NCI-H526 (cell line): ENCODE data around the gene HOXB6.

Experiments used
- DNase-seq, 2 experiments: peaks; one replicate each; lab custom pipeline; 2025; lab: John Stamatoyannopoulos, UW

The HOXB6 gene

DNA sequence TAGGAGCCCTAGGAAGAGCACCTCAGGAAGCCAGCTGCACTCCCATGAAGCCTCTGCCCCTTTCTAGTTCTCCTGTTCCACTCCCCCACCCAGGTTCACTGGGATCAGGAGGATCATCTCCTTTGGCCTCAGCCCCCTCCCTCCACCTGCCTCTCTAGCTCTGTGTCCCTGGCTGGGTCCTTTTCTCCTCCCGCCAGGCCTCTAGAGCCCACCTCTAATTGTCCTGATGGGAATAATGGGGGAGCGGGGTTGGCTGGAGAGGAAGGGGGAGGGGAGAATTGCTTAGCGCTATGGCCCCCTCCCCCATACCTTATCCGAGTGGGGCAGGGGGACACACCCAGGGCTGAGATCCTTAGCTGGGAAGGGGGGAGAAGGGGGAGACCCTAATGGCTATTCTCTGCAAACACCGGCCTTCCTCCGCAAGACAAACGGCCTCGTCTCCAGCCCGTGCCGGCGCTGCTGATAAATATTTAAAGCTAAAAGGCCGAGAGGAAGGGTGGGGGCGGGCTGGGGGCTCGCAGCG is 5.0 kb upstream of the HOXB6 start:
- DNase-seq = no peak

DNA sequence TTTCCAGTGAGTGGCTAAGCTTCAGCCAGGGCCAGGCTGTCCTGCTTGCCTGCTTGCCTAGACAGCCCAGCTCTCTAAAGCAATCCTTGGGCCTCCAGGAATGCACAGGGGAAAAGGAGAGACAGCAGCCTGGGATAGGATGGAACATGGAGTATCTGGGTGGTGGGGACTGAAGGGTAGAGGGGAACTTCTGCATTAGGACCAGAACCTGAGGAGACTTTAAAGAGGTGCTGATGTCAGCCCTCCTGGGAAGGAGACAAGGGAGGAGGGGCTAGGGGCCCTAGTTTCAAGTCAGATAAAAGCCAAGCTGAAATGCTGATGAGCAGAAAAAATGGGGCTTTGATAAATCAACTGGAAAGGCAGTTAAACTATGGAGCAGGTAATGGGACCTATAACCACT is 4.2 kb upstream of the HOXB6 start:
- DNase-seq = peak in 1 of 2 experiments; percentile 21

DNA sequence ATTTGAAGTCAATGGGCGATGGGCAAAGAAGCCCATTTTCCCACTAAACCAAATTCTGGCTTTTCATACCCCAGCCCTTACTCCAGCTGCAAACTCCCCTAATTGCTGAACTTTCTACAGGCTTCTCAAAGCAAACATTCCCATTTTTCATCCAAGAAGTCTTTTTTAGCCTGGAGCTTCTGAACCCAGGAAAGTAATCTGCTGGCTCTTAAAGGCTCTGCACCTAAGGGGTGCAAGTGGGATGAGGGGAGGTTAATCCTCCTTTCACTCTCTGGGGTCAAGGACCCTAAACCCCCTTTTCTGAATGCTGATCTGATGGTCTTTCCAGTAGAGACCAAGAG is 3.7 kb upstream of the HOXB6 start:
- DNase-seq = no peak

DNA sequence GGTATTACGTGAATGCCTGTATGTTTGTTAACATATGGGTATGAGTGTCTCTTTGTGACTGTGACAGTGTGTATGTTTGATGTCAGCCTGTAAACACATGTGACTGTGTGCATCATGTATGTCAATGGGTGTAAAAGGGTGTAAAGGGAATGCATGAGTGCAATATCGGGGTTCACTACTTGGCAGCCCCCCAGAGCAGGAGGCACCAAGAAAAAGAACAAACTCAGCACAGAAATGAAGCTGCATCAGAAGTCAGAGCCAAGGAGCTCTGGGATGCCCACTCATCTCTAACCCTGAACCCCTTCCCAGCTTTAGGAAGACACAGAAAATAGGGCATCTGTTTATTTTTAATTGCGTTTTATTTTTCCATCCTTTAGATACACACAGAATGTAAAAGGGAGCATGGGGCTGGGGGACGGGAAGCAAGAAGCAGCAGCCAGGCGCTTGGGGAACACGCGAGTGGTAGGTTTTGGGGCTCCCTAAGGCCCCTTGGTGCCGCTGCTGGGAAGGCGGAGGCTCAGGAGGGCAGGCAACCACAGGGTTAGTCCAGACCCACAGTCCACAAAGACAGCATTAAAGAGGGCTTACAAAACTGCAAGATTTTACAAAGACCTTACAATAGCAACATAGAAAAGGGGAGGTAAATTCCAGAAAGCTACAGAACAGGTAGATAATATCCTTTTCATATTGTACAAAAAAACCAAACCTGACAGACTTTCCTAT is 2.3 kb upstream of the HOXB6 start:
- no peak for DNase-seq

GRCh38 chr17:48605991-48606891 is 1.5 kb upstream of the HOXB6 start:
- no peak for DNase-seq

GRCh38 chr17:48605409-48605919 is 678 bp upstream of the HOXB6 start:
- DNase-seq = no peak

DNA sequence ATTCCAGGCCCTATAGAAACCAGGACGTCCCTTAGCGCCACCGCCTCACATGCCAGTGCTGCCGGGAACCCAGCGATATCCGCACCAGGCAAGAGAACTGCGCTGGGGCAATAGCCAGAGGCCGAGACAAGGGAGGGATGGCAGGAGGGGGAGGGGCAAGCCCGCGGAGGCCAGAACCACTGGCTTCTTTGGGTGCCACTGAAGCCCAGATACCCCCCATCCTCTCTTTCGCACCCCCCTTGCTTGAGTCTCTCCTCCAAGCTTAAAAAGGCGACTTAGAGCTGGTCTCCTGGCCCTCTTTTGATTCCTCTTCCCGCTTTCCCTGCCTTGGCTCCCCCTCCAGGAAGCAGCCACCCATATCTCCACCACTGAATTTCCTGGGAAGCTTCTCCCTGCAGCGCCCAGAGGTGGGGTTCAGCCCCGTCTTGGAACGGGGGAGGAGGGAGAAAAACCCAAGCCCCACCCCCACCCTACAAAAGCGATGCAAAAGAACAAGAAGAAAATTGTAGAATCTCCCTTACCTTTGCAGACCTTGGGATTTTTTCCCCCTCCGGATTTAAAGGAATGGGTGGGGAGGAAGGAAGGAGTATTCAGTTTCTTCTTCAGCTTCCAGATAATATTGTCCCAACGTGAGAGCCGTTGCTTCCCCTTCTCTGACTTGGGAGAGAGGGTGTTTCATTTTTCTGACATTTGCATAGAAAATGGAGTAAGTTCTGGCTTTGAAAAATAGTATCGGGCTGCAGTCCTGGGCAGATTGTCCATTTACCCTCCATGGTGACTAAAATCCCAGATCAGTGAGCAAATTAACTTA is 622 bp downstream of the HOXB6 start:
- DNase-seq = peak in 1 of 2 experiments; percentile 65

DNA sequence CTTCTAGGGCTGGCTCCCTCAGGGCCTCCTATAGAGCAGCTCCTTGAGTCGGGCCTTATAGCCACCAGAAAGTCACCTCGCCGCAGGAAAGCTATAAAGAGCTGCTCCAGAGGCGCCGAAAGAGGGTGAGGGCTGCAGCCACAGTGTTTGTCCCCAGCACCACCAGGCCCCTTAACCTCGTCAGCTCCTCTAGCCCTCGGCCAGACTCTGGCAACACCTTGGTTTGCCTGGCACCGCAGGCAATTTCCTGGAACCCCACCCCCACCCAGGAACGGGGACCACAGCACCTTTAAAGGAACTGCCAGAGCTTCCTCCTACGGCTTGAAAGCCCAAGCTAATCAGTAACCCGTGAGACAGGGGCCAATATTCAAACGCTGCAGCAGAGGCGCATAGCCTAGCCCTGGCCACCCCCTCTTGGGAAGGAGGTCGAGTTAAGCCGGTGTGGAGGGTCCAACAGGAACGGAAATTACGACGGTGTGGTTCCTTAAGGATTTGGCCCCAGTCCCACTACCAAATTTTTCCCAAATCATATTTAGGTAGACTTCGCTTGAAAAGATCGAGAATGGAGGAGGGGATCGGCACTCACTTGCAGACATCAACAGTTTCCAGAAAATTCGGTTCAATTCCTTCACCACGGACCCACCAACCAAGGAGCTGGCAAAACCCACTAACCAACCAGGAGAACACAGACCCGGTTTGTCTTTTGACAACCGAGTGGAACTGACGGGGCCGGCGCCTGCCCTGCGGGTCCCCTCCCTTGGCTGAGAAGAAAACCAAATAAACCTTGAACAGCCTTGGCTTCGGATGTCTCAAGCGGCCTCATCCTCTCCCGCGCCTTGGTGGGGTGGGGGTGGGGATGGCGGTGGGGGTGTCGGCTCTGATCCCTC is 3.0 kb downstream of the HOXB6 start:
- DNase-seq = peak in 1 of 2 experiments; percentile 48

- no peak for DNase-seq
These were observed 3.6 kb downstream of the HOXB6 start for GRCh38 chr17:48601207-48601538.

GRCh38 chr17:48600244-48601098 is 4.3 kb downstream of the HOXB6 start:
- DNase-seq = peak in 1 of 2 experiments; percentile 39

DNA sequence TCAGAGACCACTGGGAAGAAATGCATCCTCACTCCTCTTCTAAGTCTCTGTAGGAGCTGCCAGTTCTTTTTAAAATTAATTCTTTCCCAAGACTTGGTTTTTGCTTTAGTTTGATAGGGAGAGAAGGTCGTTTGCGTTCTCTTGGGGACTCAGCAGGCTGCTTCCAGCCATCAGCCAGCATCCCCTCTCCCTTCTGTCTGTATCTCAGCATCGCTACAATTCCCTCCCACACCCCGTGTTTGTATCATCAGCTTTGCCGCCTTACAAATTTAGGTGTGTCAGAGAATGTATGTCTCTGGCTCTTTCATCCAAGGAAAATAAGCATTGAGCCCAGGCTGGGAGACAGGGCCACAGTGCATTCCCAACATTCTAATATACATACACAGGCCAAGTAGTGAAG is 5.4 kb downstream of the HOXB6 start:
- no peak for DNase-seq

GRCh38 chr17:48598736-48599135 is 6.0 kb downstream of the HOXB6 start:
- no peak for DNase-seq

- DNase-seq = peak in 1 of 2 experiments; percentile 78
These were observed 6.8 kb downstream of the HOXB6 start for GRCh38 chr17:48597778-48598631.

GRCh38 chr17:48597528-48597777 is 7.3 kb downstream of the HOXB6 start:
- DNase-seq = no peak

DNA sequence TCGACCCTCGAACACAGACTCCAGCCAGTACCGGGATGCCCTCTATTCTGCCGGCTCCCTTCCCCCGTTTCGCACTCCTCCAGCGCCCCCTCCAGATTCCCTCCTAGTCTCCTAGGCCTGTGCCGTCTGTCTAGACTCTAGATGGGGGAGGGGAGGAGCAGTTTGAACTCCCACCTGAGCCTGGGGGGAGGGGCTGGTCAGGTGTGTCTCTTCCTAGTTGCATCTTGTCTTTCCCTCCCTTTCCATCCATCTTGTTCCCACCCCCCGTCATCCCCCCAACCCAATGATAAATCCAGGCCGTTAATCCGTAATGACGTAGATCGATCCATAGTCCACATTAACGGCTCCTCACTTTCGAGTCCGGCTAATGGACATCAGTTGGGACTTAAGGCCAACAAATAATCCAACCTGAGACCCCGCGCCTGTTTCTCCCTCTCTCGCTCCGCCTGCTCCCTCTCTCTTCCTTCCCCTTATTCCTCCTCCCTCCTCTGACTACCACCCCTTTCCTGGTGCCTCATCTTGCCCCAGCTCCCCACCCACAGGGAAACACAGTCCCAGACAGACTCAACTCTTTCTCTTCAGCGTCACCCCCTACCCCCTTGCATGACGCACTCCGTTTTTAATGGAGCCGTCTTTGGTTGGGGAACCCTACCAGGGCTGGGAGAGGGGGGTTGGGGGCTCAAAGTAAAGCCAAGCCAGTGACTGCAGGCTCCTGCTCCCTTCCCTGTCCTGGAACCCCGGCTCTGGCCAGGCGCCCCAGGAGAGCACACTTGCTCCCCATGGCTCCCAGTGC is 7.9 kb downstream of the HOXB6 start:
- peak in 1 of 2 experiments; percentile 52 for DNase-seq

DNA sequence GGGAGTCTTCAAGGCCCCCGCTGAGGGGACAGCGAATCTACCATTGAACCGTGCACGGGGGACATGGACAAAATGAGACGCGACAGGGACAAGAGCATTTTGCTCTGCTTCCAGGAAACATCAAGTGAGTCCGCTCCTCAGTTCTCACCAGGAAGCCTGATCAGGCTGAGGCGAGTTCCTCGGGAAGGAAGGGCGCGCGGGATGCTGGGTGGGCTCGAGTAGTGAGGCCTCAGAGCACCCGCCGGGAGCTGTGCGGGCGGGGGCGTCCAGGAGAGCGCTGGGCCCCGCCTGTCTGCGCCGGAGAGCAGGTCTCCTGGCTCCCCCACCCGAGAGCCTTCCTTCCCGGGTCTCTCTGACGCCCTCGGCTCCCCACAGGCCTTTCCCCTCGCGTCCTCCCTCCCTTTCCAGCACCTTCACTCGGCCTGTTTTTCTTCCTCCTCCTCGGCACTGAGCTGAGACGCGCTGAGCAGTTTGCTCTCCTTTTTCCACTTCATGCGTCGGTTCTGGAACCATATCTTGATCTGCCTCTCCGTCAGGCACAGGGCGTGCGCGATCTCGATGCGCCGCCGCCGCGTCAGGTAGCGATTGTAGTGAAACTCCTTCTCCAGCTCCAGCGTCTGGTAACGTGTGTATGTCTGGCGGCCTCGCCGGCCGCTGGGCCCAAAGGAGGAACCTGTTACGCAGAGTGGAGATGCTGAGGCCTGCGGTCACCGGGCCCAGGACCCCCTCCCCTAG is 8.6 kb downstream of the HOXB6 start:
- peak; percentile 19 to 52 for DNase-seq

- no peak for DNase-seq
These were observed 9.3 kb downstream of the HOXB6 start for GRCh38 chr17:48595278-48595999.
